T47D (cell line): ENCODE results near the gene HSPBP1.

Source experiments
- DNase-seq, 2 experiments: peaks; one replicate each; pipeline versions ENCODE4 v3.0.0 to v3.0.0-alpha.2; 2011 to 2012; ENCODE audit warnings: low read depth in 1 of 2, low spot score in 1 of 2
- JUND ChIP-seq: IDR thresholded peaks from 2 replicates; pipeline ENCODE4 v1.6.1; 2012; ENCODE audit warnings: low read depth
- in situ Hi-C: cut with HindIII; loops from 2 replicates; pipeline ENCODE4 v1.10.0; 2016; ENCODE audit warnings: low sequenced_read_pairs, low pct_unique_long_range_greater_than_20kb

HSPBP1 gene

GRCh38 chr19:55312621-55313512, 33.0 kb upstream of the HSPBP1 start:
- DNase-seq = no peak
- TF ChIP-seq JUND = no peak
- in situ Hi-C loops = no loop called here

GRCh38 chr19:55311797-55312196, 31.9 kb upstream of the HSPBP1 start:
- in situ Hi-C loops = no loop called here
- no peak for DNase-seq
- no peak for TF ChIP-seq JUND

- no peak for DNase-seq
- no peak for TF ChIP-seq JUND
- in situ Hi-C loops = no loop called here
Measured at GRCh38 chr19:55311397-55311796, 31.5 kb upstream of the HSPBP1 start.

GRCh38 chr19:55310498-55310897, 30.6 kb upstream of the HSPBP1 start:
- in situ Hi-C loops = no loop called here
- no peak for DNase-seq
- no peak for TF ChIP-seq JUND

GRCh38 chr19:55309448-55309847, 29.5 kb upstream of the HSPBP1 start:
- TF ChIP-seq JUND = no peak
- no peak for DNase-seq
- in situ Hi-C loops = no loop called here

- TF ChIP-seq JUND = no peak
- no peak for DNase-seq
Measured at GRCh38 chr19:55308281-55308680, 28.4 kb upstream of the HSPBP1 start.

GRCh38 chr19:55306712-55307111, 26.8 kb upstream of the HSPBP1 start:
- TF ChIP-seq JUND = no peak
- no peak for DNase-seq
- in situ Hi-C loops = no loop called here

More at GRCh38 chr19:55308281-55308680, 28.4 kb upstream of the HSPBP1 start:
- in situ Hi-C loops = no loop called here

GRCh38 chr19:55305983-55306562, 26.2 kb upstream of the HSPBP1 start:
- DNase-seq = no peak
- no peak for TF ChIP-seq JUND
- in situ Hi-C loops = no loop called here

GRCh38 chr19:55305491-55305890, 25.6 kb upstream of the HSPBP1 start:
- TF ChIP-seq JUND = no peak
- peak; percentile 50 to 57 for DNase-seq
- in situ Hi-C loops = no loop called here

GRCh38 chr19:55304980-55305379, 25.1 kb upstream of the HSPBP1 start:
- TF ChIP-seq JUND = no peak
- in situ Hi-C loops = no loop called here
- no peak for DNase-seq

- in situ Hi-C loops = no loop called here
Measured at GRCh38 chr19:55304279-55304978, 24.5 kb upstream of the HSPBP1 start.

GRCh38 chr19:55303477-55303876, 23.6 kb upstream of the HSPBP1 start:
- DNase-seq = no peak
- TF ChIP-seq JUND = no peak
- in situ Hi-C loops = no loop called here

More at GRCh38 chr19:55304279-55304978, 24.5 kb upstream of the HSPBP1 start:
- TF ChIP-seq JUND = no peak
- peak; percentile 51 to 72 for DNase-seq

- no peak for DNase-seq
- no peak for TF ChIP-seq JUND
- in situ Hi-C loops = no loop called here
Measured at GRCh38 chr19:55302318-55302703, 22.4 kb upstream of the HSPBP1 start.
